NCI-H2171 treated with DMSO at 0.1 percent for 48 hours (cell line): ENCODE measurements around the gene KDM6A.
"Not testable (repeated sequence)": the region's sequence is repeated elsewhere in the genome, so short reads cannot be mapped to it uniquely, and the experiment has no call there.

Experiments used
- DNase-seq: peaks from one replicate; lab custom pipeline; 2025; lab: John Stamatoyannopoulos, UW

Gene KDM6A

GRCh38 chrX:44962944-44963343 is 90.0 kb downstream of the KDM6A start:
- DNase-seq = no peak

- no peak for DNase-seq
Observed at GRCh38 chrX:44967221-44967620, 94.2 kb downstream of the KDM6A start.

GRCh38 chrX:44970709-44971108 is 97.7 kb downstream of the KDM6A start:
- no peak for DNase-seq

GRCh38 chrX:44971674-44972073 is 98.7 kb downstream of the KDM6A start:
- no peak for DNase-seq

GRCh38 chrX:44972132-44972531 is 99.1 kb downstream of the KDM6A start:
- DNase-seq = no peak

- no peak for DNase-seq
Observed at GRCh38 chrX:44973420-44973932, 100.5 kb downstream of the KDM6A start.

GRCh38 chrX:44974451-44974850 is 101.5 kb downstream of the KDM6A start:
- no peak for DNase-seq

- no peak for DNase-seq
Observed at GRCh38 chrX:44975666-44976263, 102.8 kb downstream of the KDM6A start.

- no peak for DNase-seq
Observed at GRCh38 chrX:44978976-44979375, 106.0 kb downstream of the KDM6A start.

GRCh38 chrX:44980403-44980802 is 107.4 kb downstream of the KDM6A start:
- DNase-seq = no peak

GRCh38 chrX:44980883-44981282 is 107.9 kb downstream of the KDM6A start:
- DNase-seq = no peak

- DNase-seq = no peak
Observed at GRCh38 chrX:44989995-44990770, 117.2 kb downstream of the KDM6A start.

GRCh38 chrX:44992775-44993174 is 119.8 kb downstream of the KDM6A start:
- no peak for DNase-seq

GRCh38 chrX:44996277-44996676 is 123.3 kb downstream of the KDM6A start:
- no peak for DNase-seq

- no peak for DNase-seq
Observed at GRCh38 chrX:44997282-44997812, 124.4 kb downstream of the KDM6A start.

GRCh38 chrX:44997888-44998287 is 124.9 kb downstream of the KDM6A start:
- DNase-seq = no peak

- DNase-seq = not testable (repeated sequence)
Observed at GRCh38 chrX:44999237-44999636, 126.2 kb downstream of the KDM6A start.

GRCh38 chrX:44999872-45000271 is 126.9 kb downstream of the KDM6A start:
- DNase-seq = not testable (repeated sequence)

- DNase-seq = no peak
Observed at GRCh38 chrX:45001048-45001447, 128.1 kb downstream of the KDM6A start.

GRCh38 chrX:45003085-45003484 is 130.1 kb downstream of the KDM6A start:
- DNase-seq = no peak

- DNase-seq = no peak
Observed at GRCh38 chrX:45006002-45006800, 133.2 kb downstream of the KDM6A start.

GRCh38 chrX:45007598-45007997 is 134.6 kb downstream of the KDM6A start:
- no peak for DNase-seq
